Peyer's patch (tissue), 4 donors: ENCODE data around the gene DDX31. TPM values are rescaled to one million over a fixed set of nuclear protein-coding genes. Genes with fewer than 3 reads are reported as not detected.

Experiments
- DNase-seq, 3 donors: peaks; one replicate each; pipeline ENCODE4 v3.0.0-alpha.2; 2017 to 2019
- H3K27ac ChIP-seq, 4 donors: fragments of 200-600 bp; sonication (generic); one replicate each; pipeline ENCODE4 v1.5.1; 2016 to 2019
- H3K27me3 ChIP-seq, 2 donors: fragments of 200-600 bp; sonication (generic); one replicate each; pipeline ENCODE4 v1.5.1; 2019
- H3K36me3 ChIP-seq, 3 donors: fragments of 200-600 bp; sonication (generic); one replicate each; pipeline ENCODE4 v1.5.1; 2016 to 2019
- H3K4me1 ChIP-seq, 4 donors: fragments of 200-600 bp; sonication (generic); one replicate each; pipeline ENCODE4 v1.5.1; 2016 to 2019
- H3K4me3 ChIP-seq, 4 donors: fragments of 200-600 bp; sonication (generic); 1 replicate in 3 of 4; 2 replicates in 1 of 4; pipeline ENCODE4 v1.5.1; 2016 to 2019; ENCODE audit warnings: mild to moderate bottlenecking in 1 of 4
- H3K9me3 ChIP-seq, 4 donors: fragments of 200-600 bp; sonication (generic); one replicate each; pipeline ENCODE4 v1.5.1; 2016 to 2019; ENCODE audit warnings: mild to moderate bottlenecking in 1 of 4
- CTCF ChIP-seq, 6 experiments: fragments of 450-650 bp in 4 of 6; fragments of 200-600 bp in 2 of 6; sonication (generic) in 1 of 6; IDR thresholded peaks; one replicate each; pipeline ENCODE4 v1.5.1; 2017 to 2019; ENCODE audit warnings: antibody characterized with exemption in 6 of 6, mild to moderate bottlenecking in 3 of 6, moderate library complexity in 1 of 6
- POLR2A ChIP-seq, 2 donors: fragments of 450-650 bp; IDR thresholded peaks; one replicate each; pipeline ENCODE4 v1.5.1; 2017; ENCODE audit warnings: antibody characterized with exemption in 2 of 2, mild to moderate bottlenecking in 2 of 2, moderate library complexity in 2 of 2
- total RNA-seq, 4 donors: library from RNA; depleted of rRNA; stranded (reverse); fragments of >200 nt; gene quantifications; one replicate each; pipeline ENCODE4 v1.1.0, GENCODE V29; 2016

DDX31 gene
- total RNA-seq, 4 donors from 2014 or later: 4.9 to 14.0 (median 9.0) TPM

- no peaks in the 10 kb centered on the region for H3K9me3 ChIP-seq
- TF ChIP-seq CTCF (IDR thresholded peaks at IDR 0.05) (no peak), POLR2A (IDR thresholded peaks at IDR 0.05) (no peak)
- DNase-seq: no peak
- no peaks in the 10 kb centered on the region for H3K4me1 ChIP-seq
- H3K27ac ChIP-seq: no peak overlapping the region
- H3K4me3 ChIP-seq: no peak overlapping the region
- peaks cover 0 to 41% (median 0%) of the 10 kb centered on the region in 3 donors for H3K36me3 ChIP-seq
- no peaks in the 10 kb centered on the region for H3K27me3 ChIP-seq
Measured at GRCh38 chr9:132641216-132641615, 28.6 kb downstream of the DDX31 start.

GRCh38 chr9:132639322-132639721 is 30.5 kb downstream of the DDX31 start:
- no peaks in the 10 kb centered on the region for H3K27me3 ChIP-seq
- peak in 1 of 3 donors; percentile 48 for DNase-seq
- no peak for TF ChIP-seq CTCF (IDR thresholded peaks at IDR 0.05)
- TF ChIP-seq POLR2A (IDR thresholded peaks at IDR 0.05): no peak
- H3K36me3 ChIP-seq: peaks cover 0 to 28% (median 0%) of the 10 kb centered on the region in 3 donors
- no peaks in the 10 kb centered on the region for H3K4me1 ChIP-seq
- H3K9me3 ChIP-seq: no peaks in the 10 kb centered on the region
- H3K27ac ChIP-seq: peak overlapping the region in 1 of 4 donors; percentile 4
- H3K4me3 ChIP-seq: no peak overlapping the region

- no peaks in the 10 kb centered on the region for H3K27me3 ChIP-seq
- no peak overlapping the region for H3K4me3 ChIP-seq
- no peaks in the 10 kb centered on the region for H3K4me1 ChIP-seq
- no peak for TF ChIP-seq CTCF (IDR thresholded peaks at IDR 0.05)
- TF ChIP-seq POLR2A (IDR thresholded peaks at IDR 0.05): no peak
- DNase-seq: no peak
- H3K9me3 ChIP-seq: no peaks in the 10 kb centered on the region
- peaks cover 0 to 22% (median 0%) of the 10 kb centered on the region in 3 donors for H3K36me3 ChIP-seq
- no peak overlapping the region for H3K27ac ChIP-seq
Measured at GRCh38 chr9:132638240-132638639, 31.5 kb downstream of the DDX31 start.

- no peaks in the 10 kb centered on the region for H3K27me3 ChIP-seq
- TF ChIP-seq CTCF (IDR thresholded peaks at IDR 0.05) (no peak), POLR2A (IDR thresholded peaks at IDR 0.05) (no peak)
- no peak overlapping the region for H3K4me3 ChIP-seq
- H3K36me3 ChIP-seq: peaks cover 0 to 22% (median 0%) of the 10 kb centered on the region in 3 donors
- H3K4me1 ChIP-seq: no peaks in the 10 kb centered on the region
- no peak overlapping the region for H3K27ac ChIP-seq
- DNase-seq: no peak
- H3K9me3 ChIP-seq: no peaks in the 10 kb centered on the region
Measured at GRCh38 chr9:132637801-132638200, 32.0 kb downstream of the DDX31 start.

- no peak for DNase-seq
- H3K36me3 ChIP-seq: peaks cover 0 to 22% (median 0%) of the 10 kb centered on the region in 3 donors
- H3K27ac ChIP-seq: no peak overlapping the region
- no peaks in the 10 kb centered on the region for H3K9me3 ChIP-seq
- H3K4me3 ChIP-seq: no peak overlapping the region
- H3K4me1 ChIP-seq: no peaks in the 10 kb centered on the region
- TF ChIP-seq POLR2A (IDR thresholded peaks at IDR 0.05) (no peak), CTCF (IDR thresholded peaks at IDR 0.05) (no peak)
- no peaks in the 10 kb centered on the region for H3K27me3 ChIP-seq
Measured at GRCh38 chr9:132637351-132637750, 32.4 kb downstream of the DDX31 start.

GRCh38 chr9:132634327-132634726 is 35.5 kb downstream of the DDX31 start:
- no peak for DNase-seq
- no peak for TF ChIP-seq POLR2A (IDR thresholded peaks at IDR 0.05)
- TF ChIP-seq CTCF (IDR thresholded peaks at IDR 0.05): no peak
- no peaks in the 10 kb centered on the region for H3K4me1 ChIP-seq
- no peaks in the 10 kb centered on the region for H3K9me3 ChIP-seq
- H3K4me3 ChIP-seq: no peak overlapping the region
- H3K27ac ChIP-seq: no peak overlapping the region
- H3K36me3 ChIP-seq: peaks cover 0 to 32% (median 0%) of the 10 kb centered on the region in 3 donors
- no peaks in the 10 kb centered on the region for H3K27me3 ChIP-seq
